HG02981 (cell line): ENCODE measurements around the gene ASB11.
"Not testable (repeated sequence)": the region's sequence is repeated elsewhere in the genome, so short reads cannot be mapped to it uniquely, and the experiment has no call there.

Experiments used
- ATAC-seq: cut with Tn5 transposase; IDR thresholded peaks from one replicate; pipeline ENCODE4 v1.9.1; 2021; ENCODE audit warnings: mild to moderate bottlenecking, moderate library complexity; ENCODE audit not compliant: unreplicated experiment

ASB11 gene

GRCh38 chrX:15310117-15310516 is 5.3 kb downstream of the ASB11 start:
- no peak for ATAC-seq

GRCh38 chrX:15305899-15306298 is 9.5 kb downstream of the ASB11 start:
- ATAC-seq: not testable (repeated sequence)

- ATAC-seq: peak; percentile 82
These were observed 13.5 kb downstream of the ASB11 start for GRCh38 chrX:15301924-15302323.

- ATAC-seq: no peak
These were observed 15.2 kb downstream of the ASB11 start for GRCh38 chrX:15299941-15300851.

GRCh38 chrX:15298780-15299179 is 16.7 kb downstream of the ASB11 start:
- no peak for ATAC-seq

GRCh38 chrX:15298201-15298600 is 17.2 kb downstream of the ASB11 start:
- ATAC-seq: no peak

- no peak for ATAC-seq
These were observed 22.0 kb downstream of the ASB11 start for GRCh38 chrX:15293451-15293850.

GRCh38 chrX:15292861-15293260 is 22.6 kb downstream of the ASB11 start:
- ATAC-seq: no peak

- no peak for ATAC-seq
These were observed 37.8 kb downstream of the ASB11 start for GRCh38 chrX:15277604-15278003.

- no peak for ATAC-seq
These were observed 40.5 kb downstream of the ASB11 start for GRCh38 chrX:15274946-15275345.

GRCh38 chrX:15273275-15273674 is 42.2 kb downstream of the ASB11 start:
- not testable (repeated sequence) for ATAC-seq

GRCh38 chrX:15271757-15272156 is 43.7 kb downstream of the ASB11 start:
- no peak for ATAC-seq

GRCh38 chrX:15269618-15270521 is 45.6 kb downstream of the ASB11 start, which contains the start of gene ASB9:
Gene ASB9, minus strand, starts transcription at chrX:15270083. Its CDS starts 209 bp downstream, at chrX:15269874.
- ATAC-seq: no peak

- ATAC-seq: no peak
These were observed 46.3 kb downstream of the ASB11 start for GRCh38 chrX:15269120-15269519.

GRCh38 chrX:15254852-15255251 is 60.6 kb downstream of the ASB11 start:
- ATAC-seq: no peak

GRCh38 chrX:15245896-15246295 is 69.5 kb downstream of the ASB11 start:
- no peak for ATAC-seq

GRCh38 chrX:15244421-15244820 is 71.0 kb downstream of the ASB11 start:
- no peak for ATAC-seq

GRCh38 chrX:15242899-15243555 is 72.4 kb downstream of the ASB11 start:
- ATAC-seq: no peak

- ATAC-seq: no peak
These were observed 74.1 kb downstream of the ASB11 start for GRCh38 chrX:15241301-15241700.

- ATAC-seq: no peak
These were observed 75.0 kb downstream of the ASB11 start for GRCh38 chrX:15240414-15240813.

- ATAC-seq: no peak
These were observed 79.3 kb downstream of the ASB11 start for GRCh38 chrX:15236146-15236545.
